SK-N-SH treated with all-trans-retinoic acid at 6 μM for 48 hours (cell line): Measurements from ENCODE around the gene GHRL.

Experiments used
- ATAC-seq: fragments of 200-7000 bp; cut with Tn5 transposase; 3 replicates; pipeline ENCODE4 v1.9.1; 2020; ENCODE audit warnings: mild to moderate bottlenecking, moderate library complexity
- ARNTL ChIP-seq: fragments of 450-650 bp; formaldehyde crosslinking; IDR thresholded peaks from 2 replicates; pipeline ENCODE4 v1.5.0; 2020; ENCODE audit warnings: low read depth, mild to moderate bottlenecking, moderate library complexity, borderline replicate concordance
- BACH2 ChIP-seq: fragments of 250-450 bp; sonication (Bioruptor Pico); IDR thresholded peaks from 2 replicates; pipeline ENCODE4 v1.9.0; 2021; ENCODE audit warnings: mild to moderate bottlenecking, borderline replicate concordance
- CREB5 ChIP-seq: fragments of 250-450 bp; sonication (Bioruptor Pico); IDR thresholded peaks from 2 replicates; pipeline ENCODE4 v1.5.1; 2020; ENCODE audit warnings: low read depth, mild to moderate bottlenecking, moderate library complexity
- CSDC2 ChIP-seq: fragments of 250-450 bp; sonication (Bioruptor Pico); IDR thresholded peaks from 2 replicates; pipeline ENCODE4 v1.5.0; 2020; ENCODE audit warnings: mild to moderate bottlenecking, moderate library complexity
- CSRNP3 ChIP-seq: fragments of 250-450 bp; sonication (Bioruptor Pico); IDR thresholded peaks from 2 replicates; pipeline ENCODE4 v1.5.1; 2021; ENCODE audit warnings: mild to moderate bottlenecking, moderate library complexity
- GLIS3 ChIP-seq: fragments of 250-450 bp; sonication (Bioruptor Pico); IDR thresholded peaks from 2 replicates; pipeline ENCODE4 v1.5.0; 2020; ENCODE audit warnings: mild to moderate bottlenecking, moderate library complexity
- ISL1 ChIP-seq: fragments of 250-450 bp; sonication (Bioruptor Pico); IDR thresholded peaks from 2 replicates; pipeline ENCODE4 v2.1.2; 2022; ENCODE audit warnings: mild to moderate bottlenecking, moderate library complexity
- OSR1 ChIP-seq: fragments of 250-450 bp; sonication (Bioruptor Pico); IDR thresholded peaks from 2 replicates; pipeline ENCODE4 v1.8.0; 2022; ENCODE audit warnings: moderate library complexity, mild to moderate bottlenecking, inconsistent platforms
- PATZ1 ChIP-seq: fragments of 250-450 bp; sonication (Bioruptor Pico); IDR thresholded peaks from 2 replicates; pipeline ENCODE4 v1.8.0; 2020; ENCODE audit warnings: mild to moderate bottlenecking, moderate library complexity, borderline replicate concordance
- POU6F1 ChIP-seq: fragments of 250-450 bp; sonication (Bioruptor Pico); IDR thresholded peaks from 2 replicates; pipeline ENCODE4 v1.8.0; 2021; ENCODE audit warnings: low read depth, mild to moderate bottlenecking, moderate library complexity, borderline replicate concordance
- PPARA ChIP-seq: fragments of 250-450 bp; sonication (Bioruptor Pico); IDR thresholded peaks from 2 replicates; pipeline ENCODE4 v1.5.0; 2020; ENCODE audit warnings: mild to moderate bottlenecking, borderline replicate concordance
- RARB ChIP-seq: fragments of 250-450 bp; sonication (Bioruptor Pico); IDR thresholded peaks from 2 replicates; pipeline ENCODE4 v1.8.0; 2021; ENCODE audit warnings: mild to moderate bottlenecking, moderate library complexity
- SNAI2 ChIP-seq: fragments of 250-450 bp; sonication (Bioruptor Pico); IDR thresholded peaks from 2 replicates; pipeline ENCODE4 v1.5.0; 2020; ENCODE audit warnings: mild to moderate bottlenecking, moderate library complexity
- TCF4 ChIP-seq: fragments of 250-450 bp; sonication (Bioruptor Pico); IDR thresholded peaks from 2 replicates; pipeline ENCODE4 v1.8.0; 2021; ENCODE audit warnings: mild to moderate bottlenecking, moderate library complexity, borderline replicate concordance
- TOX ChIP-seq: fragments of 250-450 bp; sonication (Bioruptor Pico); IDR thresholded peaks from 2 replicates; pipeline ENCODE4 v1.8.0; 2021; ENCODE audit warnings: mild to moderate bottlenecking, moderate library complexity, borderline replicate concordance
- TSHZ2 ChIP-seq: fragments of 250-450 bp; sonication (Bioruptor Pico); IDR thresholded peaks from 2 replicates; pipeline ENCODE4 v1.5.0; 2020; ENCODE audit warnings: mild to moderate bottlenecking, moderate library complexity
- ZC3H10 ChIP-seq: fragments of 250-450 bp; sonication (Bioruptor Pico); IDR thresholded peaks from 2 replicates; pipeline ENCODE4 v1.5.1; 2021; ENCODE audit warnings: mild to moderate bottlenecking, moderate library complexity
- ZFP3 ChIP-seq: fragments of 250-450 bp; sonication (Bioruptor Pico); IDR thresholded peaks from 2 replicates; pipeline ENCODE4 v1.5.0; 2020; ENCODE audit warnings: mild to moderate bottlenecking, moderate library complexity
- ZFP30 ChIP-seq: fragments of 450-650 bp; formaldehyde crosslinking; IDR thresholded peaks from 2 replicates; pipeline ENCODE4 v1.5.0; 2022; ENCODE audit warnings: mild to moderate bottlenecking, moderate library complexity
- ZNF565 ChIP-seq: fragments of 450-650 bp; formaldehyde crosslinking; conservative IDR thresholded peaks from 2 replicates; pipeline ENCODE4 v1.5.0; 2020; ENCODE audit warnings: low read depth, mild to moderate bottlenecking, moderate library complexity
- ZNF70 ChIP-seq: fragments of 450-650 bp; formaldehyde crosslinking; IDR thresholded peaks from 2 replicates; pipeline ENCODE4 v1.5.0; 2020; ENCODE audit warnings: mild to moderate bottlenecking, moderate library complexity
- ZNF8 ChIP-seq: fragments of 450-650 bp; formaldehyde crosslinking; IDR thresholded peaks from 2 replicates; pipeline ENCODE4 v1.5.0; 2020; ENCODE audit warnings: mild to moderate bottlenecking, moderate library complexity

Gene GHRL

GRCh38 chr3:10312391-10312790 lies 19.6 kb upstream of the GHRL start:
- no peak for ATAC-seq
- TF ChIP-seq ZNF8 (CRISPR knock-in tag) (no peak), ZNF565 (CRISPR knock-in tag) (no peak), TOX (no peak), GLIS3 (CRISPR knock-in tag) (no peak), ARNTL (CRISPR knock-in tag) (no peak), POU6F1 (CRISPR knock-in tag) (no peak), PPARA (CRISPR knock-in tag) (no peak), TSHZ2 (CRISPR knock-in tag) (no peak), ZFP3 (no peak), ZNF70 (CRISPR knock-in tag) (no peak), TCF4 (CRISPR knock-in tag) (no peak), PATZ1 (CRISPR knock-in tag) (no peak), RARB (CRISPR knock-in tag) (no peak), ZC3H10 (CRISPR knock-in tag) (no peak)

GRCh38 chr3:10311710-10312109 lies 19.0 kb upstream of the GHRL start:
- TF ChIP-seq GLIS3 (CRISPR knock-in tag) (no peak), ZNF8 (CRISPR knock-in tag) (no peak), CSRNP3 (no peak), CSDC2 (CRISPR knock-in tag) (no peak), PATZ1 (CRISPR knock-in tag) (no peak), PPARA (CRISPR knock-in tag) (no peak), ZNF565 (CRISPR knock-in tag) (no peak), ZNF70 (CRISPR knock-in tag) (no peak), TSHZ2 (CRISPR knock-in tag) (no peak), SNAI2 (CRISPR knock-in tag) (no peak), CREB5 (CRISPR knock-in tag) (no peak), RARB (CRISPR knock-in tag) (no peak), TOX (no peak), ZFP3 (no peak), TCF4 (CRISPR knock-in tag) (no peak), ISL1 (CRISPR knock-in tag) (no peak), BACH2 (CRISPR knock-in tag) (no peak), ZFP30 (CRISPR knock-in tag) (no peak), POU6F1 (CRISPR knock-in tag) (no peak), OSR1 (CRISPR knock-in tag) (no peak)
- ATAC-seq = no peak
